HG03354 (cell line): ENCODE data around the gene SUGCT.

Source experiments
- ATAC-seq: cut with Tn5 transposase; IDR thresholded peaks from one replicate; pipeline ENCODE4 v1.9.1; 2021; ENCODE audit warnings: mild to moderate bottlenecking; ENCODE audit not compliant: unreplicated experiment, poor library complexity, severe bottlenecking

SUGCT gene

DNA sequence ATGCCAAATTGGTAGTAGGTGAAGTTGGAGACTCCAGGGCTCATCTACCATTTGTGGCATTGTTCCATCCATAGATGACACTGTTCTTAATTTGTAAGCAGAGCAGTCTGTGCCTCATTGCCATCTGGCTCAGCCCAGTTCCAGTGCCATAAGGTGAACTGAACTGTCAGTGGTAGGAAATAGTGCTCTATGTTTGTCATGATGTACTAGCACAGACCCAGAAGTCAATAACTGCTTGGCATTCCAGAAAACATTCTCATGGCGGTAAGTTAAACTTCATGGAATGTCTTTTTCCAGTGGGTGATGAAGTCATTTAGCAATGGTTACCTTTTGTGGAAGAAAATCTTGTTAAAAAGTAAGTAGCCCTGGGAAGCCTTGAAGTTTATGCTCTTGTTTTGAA lies 302.7 kb downstream of the SUGCT start:
- ATAC-seq, result no peak

DNA sequence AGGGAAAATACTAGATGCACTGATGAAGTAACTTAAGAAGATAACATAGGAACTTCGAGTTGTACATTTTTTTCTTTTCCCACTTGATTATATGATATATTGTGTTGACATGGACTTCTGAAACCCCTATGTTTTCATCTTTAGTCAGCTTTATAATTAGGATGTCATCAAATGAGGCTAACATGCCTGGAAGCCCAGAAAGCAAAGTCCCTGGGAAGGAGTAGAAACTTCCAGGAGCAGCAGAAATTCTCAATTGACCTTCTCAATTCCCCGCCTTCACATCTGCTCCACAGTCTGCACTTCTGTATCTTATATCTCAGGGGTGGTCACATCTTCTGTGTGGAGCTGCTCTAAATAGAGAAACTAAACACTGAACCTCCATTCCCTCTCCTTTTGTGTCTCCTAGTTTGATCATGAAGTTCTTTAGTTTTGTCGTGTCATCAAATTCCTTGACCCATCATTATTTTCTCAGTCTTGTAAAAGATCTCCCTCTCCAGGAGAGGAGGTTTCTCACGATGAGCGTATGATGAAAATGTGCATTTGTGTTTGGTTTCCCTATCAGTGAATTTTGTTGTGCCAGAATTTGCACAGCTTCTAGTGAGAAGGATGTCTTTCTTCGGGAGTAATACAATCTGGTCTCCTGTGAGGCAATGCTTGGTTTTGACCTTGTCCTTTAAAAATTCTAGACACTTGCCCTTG lies 303.3 kb downstream of the SUGCT start:
- no peak for ATAC-seq

DNA sequence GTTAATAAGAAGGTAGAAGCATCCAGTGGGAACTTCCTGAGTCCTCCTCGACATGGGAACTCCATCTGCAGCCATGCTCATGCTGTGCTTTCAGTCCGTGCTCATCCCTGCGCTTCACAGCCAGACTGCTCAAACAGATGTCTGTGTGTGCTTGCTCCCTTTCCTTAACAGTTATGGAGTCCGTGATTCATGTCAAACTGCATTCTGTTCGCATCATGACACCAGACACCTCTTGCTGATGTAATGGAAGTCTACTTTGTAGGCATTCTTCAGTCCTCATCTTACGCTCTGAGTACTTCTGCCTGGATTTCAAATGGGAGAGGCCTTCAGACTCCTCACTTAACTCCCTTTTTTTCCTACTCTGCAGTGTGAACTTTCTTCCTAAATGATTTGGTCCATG lies 304.9 kb downstream of the SUGCT start:
- ATAC-seq, result no peak

DNA sequence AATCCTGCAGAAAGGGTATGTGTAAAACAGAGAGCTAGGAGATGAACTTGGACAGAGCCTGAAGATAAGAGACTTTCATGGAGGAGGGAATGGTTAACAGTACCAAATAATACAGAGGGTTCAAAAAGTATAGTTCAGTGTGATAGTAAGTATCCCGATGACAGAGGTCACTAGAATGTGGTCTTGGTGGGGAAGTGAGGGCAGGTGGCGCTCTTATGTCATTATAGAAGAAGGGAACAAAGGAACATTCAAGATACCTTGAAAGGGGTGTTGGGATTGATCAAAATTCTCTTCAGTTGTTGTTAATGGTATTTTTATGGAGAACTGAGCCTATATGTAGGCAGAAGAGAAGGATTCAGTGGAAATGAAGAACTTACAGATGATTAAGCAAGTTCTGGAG lies 312.5 kb downstream of the SUGCT start:
- ATAC-seq, result no peak

DNA sequence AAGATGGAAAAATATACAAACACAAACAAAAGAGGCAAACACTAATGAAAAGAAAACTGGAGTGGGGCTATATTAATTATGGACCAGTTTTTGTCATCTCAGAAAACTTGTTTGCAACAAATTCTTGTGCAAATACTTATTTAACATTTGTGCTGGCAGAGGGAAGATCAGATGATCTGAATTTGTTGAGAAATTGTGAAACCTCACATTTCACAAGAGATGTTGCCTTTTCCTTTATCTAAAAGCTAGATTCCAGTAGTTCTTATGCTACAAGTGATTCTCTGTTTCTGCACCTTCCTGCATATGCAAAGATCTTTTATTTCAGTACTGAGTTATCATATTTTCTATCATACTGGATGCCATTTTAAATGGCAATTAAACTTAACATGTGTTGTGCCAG lies 320.7 kb downstream of the SUGCT start:
- ATAC-seq, result no peak

DNA sequence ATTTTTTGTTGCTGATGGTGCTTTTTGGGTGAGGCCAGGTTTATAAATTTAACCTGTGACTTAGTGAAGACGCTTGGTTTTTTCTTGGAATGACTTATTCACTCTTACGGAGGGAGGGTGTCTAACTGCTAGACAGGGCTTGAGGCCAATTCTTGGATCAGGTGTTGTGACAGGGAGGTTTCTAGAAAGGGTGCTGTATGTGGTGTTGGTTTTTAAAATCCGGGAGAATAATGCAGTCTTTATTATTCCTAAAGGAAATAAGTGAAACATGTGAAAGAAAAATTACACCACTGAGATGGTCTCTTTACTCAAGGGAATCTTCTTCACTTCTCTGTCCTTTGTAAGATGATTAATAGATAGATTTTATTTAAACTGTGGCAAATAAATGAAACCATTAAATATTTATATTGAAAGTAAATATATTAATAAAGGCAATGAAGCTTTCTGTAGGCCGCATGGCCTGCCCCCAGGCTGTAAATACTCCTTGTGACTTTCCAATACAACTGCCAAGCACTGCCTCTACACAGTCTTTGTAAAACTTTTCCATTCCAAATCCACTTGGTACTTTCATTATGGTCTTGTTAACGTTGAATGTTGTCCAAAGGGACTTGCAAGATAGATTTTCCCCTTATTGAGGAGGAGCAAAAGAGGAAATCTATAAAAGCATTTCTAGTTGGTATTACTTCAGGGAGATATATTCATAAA lies 323.1 kb downstream of the SUGCT start:
- no peak for ATAC-seq

DNA sequence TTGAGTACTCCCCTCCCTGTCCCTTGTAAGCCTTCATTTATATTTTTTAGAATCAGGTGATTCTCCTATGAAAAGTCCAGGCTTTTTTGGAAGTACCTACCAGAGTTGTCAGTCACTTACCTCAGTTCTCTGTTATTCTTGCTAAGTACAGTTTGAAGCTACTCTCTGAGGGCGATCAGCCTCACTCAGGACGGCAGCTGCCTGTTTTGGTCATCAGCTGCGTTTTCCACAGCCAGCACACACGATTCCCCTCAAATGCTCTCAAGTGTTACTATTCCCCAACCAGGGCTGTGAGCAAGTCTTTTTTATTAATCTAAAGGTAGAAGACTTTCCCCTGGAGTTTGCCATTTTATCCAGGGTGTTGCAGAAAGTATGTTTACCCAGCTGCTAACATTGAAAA lies 328.6 kb downstream of the SUGCT start:
- no peak for ATAC-seq

DNA sequence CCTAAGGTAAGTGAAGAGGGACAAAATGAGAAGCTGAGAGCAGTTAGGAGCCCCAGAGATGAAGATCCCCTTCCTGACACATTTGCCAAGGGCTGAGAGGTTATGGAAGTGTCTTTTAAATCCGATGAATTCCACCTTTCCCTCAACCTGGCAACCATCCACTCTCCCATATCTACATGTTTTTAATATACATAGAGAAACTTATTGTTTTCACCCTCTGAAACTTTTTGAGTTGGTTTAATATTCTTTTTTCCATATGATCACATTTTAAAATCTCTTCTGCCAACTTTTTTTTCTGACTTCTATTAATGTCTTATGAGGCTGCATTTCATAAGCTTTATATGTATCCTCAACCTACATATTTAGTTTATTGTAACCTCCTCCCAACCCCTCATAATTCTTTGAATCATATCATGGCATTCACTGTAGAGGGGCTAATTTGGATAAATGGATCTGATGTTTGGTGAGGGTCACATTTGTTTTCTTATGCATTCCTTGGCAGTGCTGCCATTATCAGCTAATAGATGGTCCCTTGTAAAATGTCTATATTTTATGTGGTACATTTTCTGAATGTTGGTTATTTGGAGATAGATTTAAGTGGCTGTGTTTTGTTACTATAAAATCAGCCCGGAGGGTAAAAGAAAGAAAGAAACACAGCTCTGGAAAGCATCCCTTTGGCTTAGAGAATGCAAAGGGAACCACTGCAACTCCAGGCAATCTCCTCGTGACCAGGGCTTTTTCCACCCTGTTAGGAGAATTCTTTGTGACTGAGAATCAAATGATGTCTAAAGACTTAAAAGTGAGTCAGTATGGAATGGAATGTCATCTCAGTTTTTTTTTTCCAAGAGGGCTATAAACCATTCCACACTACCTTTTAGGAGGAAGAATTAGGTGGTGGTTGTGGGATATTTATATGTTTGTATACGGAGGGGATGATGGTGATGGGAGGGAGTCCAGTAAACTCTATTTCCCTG lies 334.4 kb downstream of the SUGCT start:
- no peak for ATAC-seq

DNA sequence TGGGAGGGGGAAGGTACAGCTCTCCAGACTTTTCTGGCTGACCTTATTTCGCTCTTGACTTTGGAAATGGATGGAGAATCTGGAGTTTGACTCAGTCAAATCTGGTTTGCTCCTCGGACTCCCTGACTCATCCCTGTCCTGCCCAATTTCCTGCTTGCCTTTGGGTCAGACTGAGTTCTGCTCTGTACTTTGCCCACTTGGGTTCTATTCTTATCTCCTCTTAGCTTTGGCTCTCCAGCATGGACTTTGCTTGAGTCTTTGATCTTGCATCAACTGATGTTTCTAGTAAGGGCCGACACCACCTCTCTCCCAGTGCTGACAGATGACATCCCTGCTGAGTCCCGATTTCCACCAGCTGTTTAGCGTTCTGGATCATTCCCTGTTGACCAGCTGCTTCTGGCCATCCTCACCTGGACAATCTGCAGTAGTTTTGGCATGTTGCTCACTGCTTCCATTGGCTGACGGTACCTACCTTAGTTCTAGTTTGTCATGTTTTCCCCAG lies 335.3 kb downstream of the SUGCT start:
- ATAC-seq, result no peak

DNA sequence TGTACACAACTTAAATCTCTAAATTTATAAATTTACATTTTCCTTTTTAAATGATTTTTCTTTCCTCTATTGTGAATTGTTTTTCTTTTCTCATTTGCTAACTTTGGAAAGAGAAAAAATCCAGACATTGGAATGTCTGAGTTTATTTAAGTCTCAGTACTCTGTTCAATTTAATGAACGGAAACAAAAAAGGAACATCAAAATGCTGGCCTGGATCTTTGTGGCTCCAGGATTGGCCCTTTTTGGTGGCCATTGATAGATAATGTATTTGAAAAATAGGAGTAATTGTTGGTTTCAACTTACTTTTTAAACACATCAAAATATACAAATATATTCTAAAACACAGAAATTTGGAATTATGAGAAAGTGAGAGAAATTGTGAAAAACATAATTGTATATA lies 336.0 kb downstream of the SUGCT start:
- no peak for ATAC-seq

DNA sequence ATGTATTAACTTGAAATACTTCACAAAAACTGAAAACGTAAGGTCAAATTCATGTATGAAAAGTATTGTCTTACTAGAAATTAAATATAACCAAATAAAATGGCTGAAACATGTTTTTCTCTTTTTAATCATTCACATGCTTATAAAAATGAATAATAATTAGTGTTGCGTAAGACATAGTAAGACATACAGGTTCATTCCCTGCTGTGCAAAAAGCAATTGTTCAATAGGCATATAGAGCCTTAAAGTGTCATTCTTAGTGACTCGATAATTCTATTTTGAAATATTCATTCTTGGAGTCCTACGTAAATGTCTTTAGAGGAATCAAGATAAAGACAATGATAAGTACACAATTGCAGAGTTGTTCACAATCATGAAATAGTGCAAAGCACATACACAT lies 337.1 kb downstream of the SUGCT start:
- no peak for ATAC-seq

DNA sequence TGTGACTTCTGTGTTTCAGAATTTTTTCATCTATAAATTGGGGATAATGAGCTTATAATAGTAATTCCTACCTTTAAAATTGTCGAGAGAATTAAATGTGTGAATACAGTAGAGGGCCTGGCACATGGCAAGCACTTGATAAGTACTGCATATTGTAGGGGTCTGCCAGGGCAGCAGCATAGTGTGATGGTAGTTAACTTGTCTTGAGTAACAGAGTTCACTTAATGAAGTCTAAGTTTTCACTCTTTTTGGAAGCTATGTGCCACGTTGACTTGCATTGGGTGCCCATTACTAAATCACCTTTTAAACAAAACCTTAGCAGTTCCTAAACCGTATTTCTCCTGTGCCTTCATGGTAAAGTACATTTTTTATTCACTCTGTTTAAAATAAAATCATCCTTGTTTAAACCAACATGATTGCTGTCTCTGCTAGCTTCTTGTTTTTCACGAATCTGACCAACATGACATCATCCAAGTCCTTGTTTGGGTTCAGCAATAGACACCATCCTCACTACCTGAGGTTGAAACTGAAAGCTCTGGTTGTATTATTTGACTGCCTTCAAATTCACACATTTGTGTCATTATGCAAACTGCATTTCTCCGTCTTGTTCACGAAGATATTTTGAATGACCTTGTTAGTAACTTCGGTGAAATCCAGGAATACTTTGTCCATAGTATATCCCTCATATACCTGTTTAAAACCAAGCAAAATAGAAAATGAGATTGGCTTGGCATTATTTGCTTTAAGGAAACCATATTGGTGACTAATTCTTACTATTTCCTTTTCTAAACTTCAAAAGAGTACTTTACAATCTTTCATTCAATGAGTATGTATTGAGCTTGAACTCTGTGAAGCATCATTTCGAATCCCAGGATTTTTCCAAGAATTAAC lies 340.2 kb downstream of the SUGCT start:
- peak; percentile 99 for ATAC-seq

DNA sequence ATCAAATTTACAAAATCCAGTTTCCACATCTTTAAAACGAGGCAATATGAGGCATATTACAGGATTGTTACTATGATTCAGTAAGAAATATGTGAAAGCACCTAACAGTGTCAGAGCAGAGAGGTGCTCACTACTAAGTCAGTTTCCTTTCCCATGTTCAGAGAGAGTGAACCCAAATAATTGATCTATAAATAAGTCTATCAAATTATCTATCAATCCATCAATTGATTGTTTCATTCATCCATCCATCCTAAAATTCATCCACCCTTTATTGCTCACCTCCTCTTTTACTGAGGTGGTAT lies 340.8 kb downstream of the SUGCT start:
- ATAC-seq, result peak; percentile 14

DNA sequence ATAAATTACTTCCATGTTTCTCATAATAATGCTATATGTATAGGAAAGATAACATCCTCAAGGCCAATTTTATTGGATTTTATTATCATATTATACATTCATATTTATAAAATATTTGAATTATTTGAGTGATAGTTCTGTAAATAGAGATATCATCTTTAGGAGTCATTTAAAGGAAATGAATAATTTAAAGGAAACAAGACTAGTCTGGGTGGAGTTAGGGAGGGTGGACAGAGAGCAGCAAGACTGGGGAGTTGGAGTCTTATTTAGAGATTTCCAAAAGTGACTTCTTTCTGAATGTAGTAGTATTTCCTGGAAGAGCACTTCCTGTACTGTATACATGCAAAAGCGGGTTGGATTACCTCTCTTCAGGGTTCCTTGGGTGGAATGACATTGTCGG lies 342.3 kb downstream of the SUGCT start:
- ATAC-seq, result no peak

DNA sequence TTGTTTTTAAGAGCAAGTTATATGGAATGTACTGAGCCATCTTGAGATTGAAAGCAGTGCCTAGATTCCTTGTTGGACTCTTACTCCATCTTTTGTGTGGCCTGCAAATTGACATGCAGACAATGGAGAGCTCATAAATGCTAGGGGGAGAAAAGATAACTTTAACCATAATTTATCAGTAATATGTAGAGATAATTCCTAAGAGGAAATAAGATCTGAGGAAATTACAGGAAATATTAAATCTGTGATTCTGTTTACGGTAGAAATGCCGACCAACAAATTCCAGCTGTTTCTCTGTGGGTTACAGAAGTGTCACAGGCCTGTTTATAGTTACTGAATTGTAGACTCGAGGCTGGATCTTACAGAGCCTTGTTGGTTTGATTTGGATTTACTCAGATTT lies 348.0 kb downstream of the SUGCT start:
- no peak for ATAC-seq

DNA sequence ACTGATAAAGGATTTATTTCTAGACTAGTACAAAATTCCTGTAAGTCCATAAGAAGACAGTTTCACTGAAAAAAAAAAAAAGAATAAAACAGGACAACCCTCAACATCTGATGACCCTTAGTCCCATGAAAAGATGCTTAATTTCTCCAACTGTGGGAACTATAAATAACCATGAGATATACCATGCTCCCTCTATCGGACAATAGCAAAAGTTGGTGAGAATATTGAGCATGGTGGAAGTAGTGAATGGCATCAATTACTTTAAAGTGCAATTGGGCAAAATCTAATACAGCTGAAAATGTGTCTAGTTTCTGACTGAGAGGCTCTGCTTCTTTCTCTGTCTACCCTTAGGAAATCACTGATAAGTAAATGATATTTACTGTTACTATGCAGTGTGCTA lies 348.8 kb downstream of the SUGCT start:
- ATAC-seq, result no peak

DNA sequence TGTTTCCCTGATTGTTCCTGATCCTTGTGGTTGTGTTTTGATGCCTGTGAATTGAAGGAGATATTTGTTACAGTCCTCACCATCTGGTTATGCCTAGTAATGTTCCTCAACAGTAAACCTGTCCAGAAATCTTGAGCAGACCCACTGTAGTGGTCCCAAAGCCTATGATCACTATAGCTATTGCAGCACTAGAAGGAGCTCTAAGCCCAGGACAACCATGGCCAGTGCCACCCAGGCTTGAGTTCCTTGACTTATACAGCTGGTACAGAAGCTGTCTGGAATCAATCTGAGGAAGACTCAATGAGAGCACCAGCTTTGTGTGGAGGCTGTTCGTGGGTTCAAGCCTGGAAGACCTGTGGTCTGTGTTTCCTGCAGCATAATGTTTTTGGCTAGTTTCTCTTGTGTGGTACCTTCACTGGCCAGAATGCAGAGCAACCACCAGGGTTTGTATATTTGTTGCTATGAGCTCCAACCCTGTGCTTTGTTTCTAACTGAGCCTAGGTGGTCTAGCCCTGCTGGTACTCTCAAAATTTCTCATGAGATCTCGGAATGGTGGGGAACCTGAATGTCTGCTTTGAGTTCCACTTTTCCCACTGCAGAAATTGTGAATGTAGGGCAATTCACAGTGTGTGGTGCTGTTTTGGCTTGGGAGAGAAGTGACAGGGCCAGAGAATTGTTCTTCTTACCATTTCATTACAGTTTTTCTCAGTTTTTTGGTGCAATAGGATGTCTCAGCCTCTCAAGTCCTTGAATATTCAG lies 355.2 kb downstream of the SUGCT start:
- ATAC-seq, result no peak

DNA sequence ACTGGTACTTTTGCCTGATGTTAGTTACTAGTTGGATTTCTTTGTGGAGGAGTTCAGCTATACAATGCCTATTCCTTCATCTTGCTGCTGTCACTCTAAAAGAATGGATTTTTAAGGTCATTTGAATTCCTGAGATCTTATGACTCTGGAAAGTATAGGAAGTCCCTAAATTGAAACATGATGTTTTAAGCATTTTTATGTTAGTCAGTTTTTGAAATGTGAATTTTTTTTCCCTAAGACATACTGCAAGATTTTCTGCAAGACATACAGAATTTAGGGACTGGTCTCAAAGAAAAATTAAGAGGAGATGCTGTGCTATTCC lies 355.8 kb downstream of the SUGCT start:
- ATAC-seq, result no peak

DNA sequence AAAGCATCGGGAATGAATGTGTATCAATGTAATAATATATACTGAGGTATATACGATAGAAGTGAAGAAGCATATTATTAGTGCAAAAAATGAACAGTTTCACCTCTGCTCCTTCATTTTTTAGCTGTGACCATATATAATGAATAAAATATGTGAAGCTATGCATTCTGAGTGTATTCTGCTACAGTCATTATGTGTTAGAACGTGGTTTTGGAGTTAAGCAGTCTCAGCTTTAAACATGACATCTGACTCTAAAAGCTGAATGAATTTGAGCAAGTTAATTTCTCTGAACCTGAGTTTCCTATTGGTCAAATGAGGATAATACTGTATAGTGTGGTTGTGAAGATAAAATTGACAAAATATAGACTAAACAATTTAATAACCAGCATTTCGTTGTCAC lies 358.1 kb downstream of the SUGCT start:
- no peak for ATAC-seq
